Subcutaneous adipose tissue (tissue), 4 donors: Measurements from ENCODE around the gene VPS51. TPM values are rescaled to one million over a fixed set of nuclear protein-coding genes. Genes with fewer than 3 reads are reported as not detected.

Experiments used
- CTCF ChIP-seq: fragments of 450-650 bp; IDR thresholded peaks from one replicate; pipeline ENCODE4 v1.5.1; 2016; ENCODE audit warnings: low read depth, mild to moderate bottlenecking, control low read depth, antibody characterized with exemption, moderate library complexity
- total RNA-seq, 4 donors: library from RNA; depleted of rRNA; stranded (reverse); fragments of >200 nt; gene quantifications; one replicate each; pipeline ENCODE4 v1.1.0, GENCODE V29; 2016

Gene VPS51
- total RNA-seq, 4 donors from 2014 or later, result 84.8 to 300 (median 174) TPM

- no peak for TF ChIP-seq CTCF
Observed at GRCh38 chr11:65134952-65135632, 39.1 kb downstream of the VPS51 start.

GRCh38 chr11:65135633-65136145, 39.7 kb downstream of the VPS51 start:
- no peak for TF ChIP-seq CTCF

- TF ChIP-seq CTCF, result no peak
Observed at GRCh38 chr11:65136515-65137096, 40.6 kb downstream of the VPS51 start.

GRCh38 chr11:65141896-65142494, 46.0 kb downstream of the VPS51 start:
- TF ChIP-seq CTCF, result no peak

- TF ChIP-seq CTCF, result no peak
Observed at GRCh38 chr11:65147352-65148075, 51.5 kb downstream of the VPS51 start.

- no peak for TF ChIP-seq CTCF
Observed at GRCh38 chr11:65148657-65149056, 52.6 kb downstream of the VPS51 start.
